Middle frontal gyrus (tissue), 1 donor: ENCODE data around the gene MEGF8.

Source experiments
- DNase-seq: peaks from one replicate; pipeline ENCODE4 v3.0.0-alpha.2; 2015; ENCODE audit warnings: low spot score; ENCODE audit errors: extremely low spot score

MEGF8 gene

GRCh38 chr19:42412661-42413076, 87.2 kb downstream of the MEGF8 start:
- no peak for DNase-seq

DNA sequence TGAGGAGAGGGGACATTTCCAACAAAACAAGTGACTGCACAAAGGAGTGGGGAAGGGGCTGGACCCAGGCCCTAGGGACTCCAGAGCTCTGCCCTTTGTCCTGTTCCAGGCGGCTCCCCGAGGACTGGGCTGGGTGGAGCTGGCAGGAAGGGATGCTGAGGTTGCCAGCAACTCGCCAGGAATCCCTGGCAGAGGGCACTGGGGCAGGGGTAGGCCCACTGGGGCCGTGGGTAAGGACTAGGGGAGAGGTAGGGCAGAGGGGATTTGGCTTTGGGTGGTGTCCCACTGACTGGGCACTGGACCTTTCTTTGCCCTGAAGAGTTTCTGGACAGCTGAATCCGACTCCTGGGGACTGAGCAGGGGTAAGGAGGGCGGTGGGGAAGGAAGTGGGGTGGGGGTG, 93.9 kb downstream of the MEGF8 start:
- DNase-seq: no peak

DNA sequence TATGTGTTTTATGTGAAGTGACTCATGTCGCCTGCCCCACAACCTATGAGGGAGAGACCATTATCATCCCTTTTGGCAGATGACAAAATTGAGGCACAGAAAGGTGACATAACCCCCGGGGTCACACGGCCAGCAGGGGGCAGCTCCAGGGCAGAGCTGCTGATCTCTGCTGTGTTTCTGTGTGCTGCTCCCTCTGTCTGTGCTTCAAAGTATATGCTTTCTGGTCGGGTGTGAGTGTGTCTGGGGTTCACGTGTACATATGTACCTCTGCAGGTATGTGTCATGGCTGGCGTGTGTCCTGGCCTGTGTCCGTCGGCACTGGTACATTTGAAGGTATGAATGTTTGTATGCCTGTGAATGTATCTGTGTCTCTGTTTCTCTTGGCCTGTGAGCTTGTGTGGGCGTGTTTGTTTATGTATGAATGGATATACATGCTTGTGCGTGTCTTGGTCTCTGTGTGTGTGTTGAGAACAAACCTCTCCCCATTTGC, 94.7 kb downstream of the MEGF8 start:
- DNase-seq: no peak

GRCh38 chr19:42421101-42421500, 95.7 kb downstream of the MEGF8 start:
- DNase-seq: no peak

GRCh38 chr19:42421591-42422031, 96.2 kb downstream of the MEGF8 start:
- DNase-seq: no peak

GRCh38 chr19:42422092-42422900, 96.9 kb downstream of the MEGF8 start:
- no peak for DNase-seq

DNA sequence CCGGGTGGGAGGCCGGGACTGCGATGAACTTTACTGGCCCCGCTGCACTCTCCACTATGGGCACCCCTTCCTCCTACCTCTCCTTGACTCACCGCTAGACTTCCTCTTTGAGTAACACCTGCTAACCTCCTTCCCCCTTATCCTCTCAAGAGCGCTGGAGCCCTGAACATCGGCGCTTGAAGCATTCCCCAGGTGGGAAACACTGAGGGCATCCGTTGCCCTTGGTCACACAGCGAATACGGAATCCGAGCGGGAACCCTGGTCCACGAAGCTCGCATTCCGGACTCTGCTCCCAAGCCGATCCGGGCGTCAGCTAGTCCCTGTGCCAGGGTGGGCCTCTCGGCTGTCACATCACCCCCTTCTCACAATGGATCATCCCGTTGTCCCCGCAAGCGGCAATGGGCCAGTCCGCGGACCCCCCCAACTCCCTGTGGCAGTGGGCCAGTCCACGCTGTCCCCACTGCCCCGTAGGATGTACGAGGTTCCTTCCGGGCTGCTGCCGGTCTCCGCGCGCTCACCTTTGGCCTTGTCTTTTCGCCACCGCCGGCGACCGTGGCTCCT, 97.5 kb downstream of the MEGF8 start:
- DNase-seq: no peak

DNA sequence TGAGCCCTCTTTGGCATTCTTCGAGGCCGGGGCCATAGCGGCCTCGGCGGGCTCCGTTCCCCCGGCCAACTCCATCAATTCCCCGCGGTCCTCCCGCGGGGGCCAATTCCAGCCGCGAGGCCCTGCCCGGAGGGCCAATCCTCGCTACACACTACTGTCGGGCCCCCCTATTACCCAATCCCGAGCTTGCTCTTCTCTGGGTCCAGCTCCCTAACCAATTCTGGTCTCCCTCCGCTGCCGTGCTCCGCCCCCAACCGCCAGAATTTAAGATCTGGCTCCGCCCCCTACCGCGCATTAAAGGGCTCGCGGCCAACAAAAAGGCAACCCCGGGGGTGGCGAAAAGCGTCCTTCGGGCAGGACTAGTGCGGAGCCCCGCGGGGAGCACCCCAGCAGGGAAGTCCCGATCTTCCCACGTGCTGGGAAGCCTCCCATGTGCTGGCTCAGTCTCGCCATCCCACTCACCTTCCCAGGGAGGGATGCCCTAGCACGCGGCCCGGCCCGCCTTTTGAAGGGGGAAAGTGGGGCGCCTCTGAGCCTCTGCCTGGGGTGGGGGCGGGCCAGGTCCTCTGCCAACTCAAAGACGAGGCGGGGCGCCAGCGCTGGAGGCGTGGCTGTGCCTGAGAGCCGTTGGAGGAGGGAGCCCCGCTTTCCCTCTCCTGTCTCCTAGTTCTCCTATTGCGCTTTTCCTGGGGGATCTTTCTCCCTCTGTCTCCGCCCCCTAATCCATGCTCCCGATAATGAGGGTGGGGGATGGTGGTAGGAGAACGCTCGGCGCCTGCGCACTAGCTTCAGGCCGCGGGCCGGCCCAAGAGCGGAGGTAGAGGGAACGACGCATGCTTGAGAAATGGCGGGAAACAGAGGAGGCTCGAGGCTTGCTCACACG, 98.3 kb downstream of the MEGF8 start:
- peak; percentile 92 for DNase-seq

- DNase-seq: no peak
These were observed 98.9 kb downstream of the MEGF8 start for GRCh38 chr19:42424345-42424707.

DNA sequence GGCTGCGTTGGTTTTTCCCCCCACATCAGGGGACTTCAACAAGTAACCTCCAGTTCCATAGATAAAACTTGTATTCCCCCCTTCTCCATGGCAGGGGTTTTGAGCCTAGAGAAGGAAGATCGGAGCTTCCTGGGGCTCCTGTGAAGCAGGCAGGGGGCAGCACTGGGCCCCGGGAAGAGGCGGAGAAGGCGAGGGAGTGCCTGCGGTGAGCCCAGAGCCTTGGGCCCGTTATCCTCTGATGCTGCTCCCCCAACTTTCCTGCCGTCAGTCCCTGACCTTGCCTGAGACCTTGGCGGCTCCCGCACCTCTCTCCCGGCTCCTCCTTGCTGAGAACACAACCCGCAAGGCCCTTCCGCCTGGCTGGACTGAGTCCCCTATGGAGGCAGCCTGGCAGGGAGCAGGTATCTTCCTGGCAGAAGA, 99.3 kb downstream of the MEGF8 start:
- no peak for DNase-seq

- DNase-seq: no peak
These were observed 101.2 kb downstream of the MEGF8 start for GRCh38 chr19:42426643-42427042.

DNA sequence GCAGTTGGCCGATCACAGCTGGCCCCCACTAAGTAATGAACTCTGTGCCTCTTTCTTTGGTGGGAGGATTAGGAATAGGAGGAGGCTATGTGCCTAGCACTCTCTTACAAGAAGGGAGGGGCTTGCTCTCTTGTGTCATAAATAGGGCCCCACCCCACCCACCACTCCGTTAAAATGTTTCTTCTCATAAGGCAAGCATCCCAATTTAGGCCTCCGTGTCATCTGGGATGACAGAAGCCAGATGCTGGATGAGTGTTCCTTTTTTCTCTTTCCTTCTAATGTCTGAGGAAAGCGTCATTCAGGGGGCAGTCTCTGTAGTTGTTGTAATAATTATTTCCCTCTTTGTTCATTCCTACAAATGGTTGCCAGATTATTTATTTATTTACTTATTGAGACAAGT, 101.9 kb downstream of the MEGF8 start, which contains the start of gene LIPE:
Gene LIPE, minus strand, starts transcription at position 76 of the 400 bp plus-strand sequence. CDS start 239 bp downstream, outside the sequence.
- no peak for DNase-seq
